ENCODE measurements around the gene DERL3.

DNA sequence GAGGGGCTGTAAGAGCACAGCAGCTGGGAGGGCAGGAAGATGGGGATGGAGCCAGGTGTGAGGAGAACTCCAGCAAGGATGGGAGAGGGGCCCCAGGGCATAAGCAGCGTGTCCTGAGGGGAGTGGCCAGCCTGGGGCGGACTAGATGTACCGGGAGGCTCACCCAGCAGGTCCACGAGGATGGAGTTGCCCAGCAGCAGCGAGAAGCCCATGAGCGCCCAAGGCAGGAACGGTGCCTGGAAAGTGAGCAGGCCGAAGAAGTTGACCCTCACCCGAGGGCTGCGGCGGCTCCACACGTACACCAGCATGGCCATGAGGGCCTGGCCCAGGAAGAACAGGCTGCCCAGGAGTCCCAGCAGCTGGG lies 1.3 kb downstream of the DERL3 start:
- TF ChIP-seq, protein P1, sequence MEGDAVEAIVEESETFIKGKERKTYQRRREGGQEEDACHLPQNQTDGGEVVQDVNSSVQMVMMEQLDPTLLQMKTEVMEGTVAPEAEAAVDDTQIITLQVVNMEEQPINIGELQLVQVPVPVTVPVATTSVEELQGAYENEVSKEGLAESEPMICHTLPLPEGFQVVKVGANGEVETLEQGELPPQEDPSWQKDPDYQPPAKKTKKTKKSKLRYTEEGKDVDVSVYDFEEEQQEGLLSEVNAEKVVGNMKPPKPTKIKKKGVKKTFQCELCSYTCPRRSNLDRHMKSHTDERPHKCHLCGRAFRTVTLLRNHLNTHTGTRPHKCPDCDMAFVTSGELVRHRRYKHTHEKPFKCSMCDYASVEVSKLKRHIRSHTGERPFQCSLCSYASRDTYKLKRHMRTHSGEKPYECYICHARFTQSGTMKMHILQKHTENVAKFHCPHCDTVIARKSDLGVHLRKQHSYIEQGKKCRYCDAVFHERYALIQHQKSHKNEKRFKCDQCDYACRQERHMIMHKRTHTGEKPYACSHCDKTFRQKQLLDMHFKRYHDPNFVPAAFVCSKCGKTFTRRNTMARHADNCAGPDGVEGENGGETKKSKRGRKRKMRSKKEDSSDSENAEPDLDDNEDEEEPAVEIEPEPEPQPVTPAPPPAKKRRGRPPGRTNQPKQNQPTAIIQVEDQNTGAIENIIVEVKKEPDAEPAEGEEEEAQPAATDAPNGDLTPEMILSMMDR (IDR thresholded peaks at IDR 0.05) = no peak
- TF ChIP-seq POLR2A (IDR thresholded peaks at IDR 0.05) = no peak

All from adrenal gland (tissue), 5 donors.